Gastrocnemius medialis (tissue), 4 donors: ENCODE results near the gene PIP4K2B.

Source experiments
- CTCF ChIP-seq, 5 experiments: fragments of 450-650 bp in 3 of 5; fragments of 200-600 bp in 2 of 5; sonication (generic) in 2 of 5; IDR thresholded peaks in 4 of 5; conservative IDR thresholded peaks in 1 of 5; 1 replicate in 4 of 5; 2 replicates in 1 of 5; pipeline ENCODE4 v1.5.1; 2016 to 2019; ENCODE audit warnings: antibody characterized with exemption in 5 of 5, mild to moderate bottlenecking in 3 of 5, moderate library complexity in 3 of 5
- POLR2A ChIP-seq, 2 donors: fragments of 450-650 bp; IDR thresholded peaks; one replicate each; pipeline ENCODE4 v1.6.1; 2017; ENCODE audit warnings: antibody characterized with exemption in 2 of 2, mild to moderate bottlenecking in 2 of 2, moderate library complexity in 2 of 2

GRCh38 chr17:38738686-38739085, 60.7 kb downstream of the PIP4K2B start:
- no peak for TF ChIP-seq CTCF (IDR thresholded peaks at IDR 0.05 in 4 of 5, conservative IDR thresholded peaks at IDR 0.05 in 1 of 5)
- no peak for TF ChIP-seq POLR2A (IDR thresholded peaks at IDR 0.05)
